Mesenchymal stem cell (in vitro differentiated cells and primary cell): ENCODE measurements around the gene BPHL.

ENCODE experiments used
- DNase-seq: peaks from one replicate; pipeline ENCODE4 v3.0.0-alpha.2; 2013
- H2AFZ ChIP-seq: one replicate; pipeline ENCODE4 v1.6.1; 2013; ENCODE audit warnings: low read depth, mild to moderate bottlenecking, control low read depth, inconsistent platforms, low read length, moderate library complexity
- H2AK5ac ChIP-seq: 2 replicates; pipeline ENCODE4 v1.6.1; 2013; ENCODE audit warnings: low read length, moderate library complexity, mild to moderate bottlenecking, inconsistent platforms; ENCODE audit not compliant: severe bottlenecking
- H2BK120ac ChIP-seq: one replicate; pipeline ENCODE4 v1.6.1; 2013; ENCODE audit warnings: low read depth, mild to moderate bottlenecking, inconsistent platforms, low read length, moderate library complexity
- H2BK12ac ChIP-seq, 2 experiments: one replicate each; pipeline ENCODE4 v1.6.1; 2013; ENCODE audit warnings: inconsistent platforms in 2 of 2, low read length in 2 of 2, mild to moderate bottlenecking in 2 of 2, moderate library complexity in 2 of 2, control low read depth in 1 of 2
- H2BK15ac ChIP-seq: one replicate; pipeline ENCODE4 v1.6.1; 2013; ENCODE audit warnings: mild to moderate bottlenecking, low read depth, inconsistent platforms; ENCODE audit not compliant: poor library complexity, severe bottlenecking
- H2BK5ac ChIP-seq: 2 replicates; pipeline ENCODE4 v1.6.1; 2013; ENCODE audit warnings: low read depth, mild to moderate bottlenecking, low read length, control low read depth, inconsistent platforms; ENCODE audit not compliant: poor library complexity, severe bottlenecking
- H3K14ac ChIP-seq, 2 experiments: one replicate each; pipeline ENCODE4 v1.6.1; 2013; ENCODE audit warnings: inconsistent platforms in 2 of 2, low read length in 2 of 2, control low read depth in 1 of 2, mild to moderate bottlenecking in 1 of 2, moderate library complexity in 1 of 2
- H3K18ac ChIP-seq, 2 experiments: one replicate each; pipeline ENCODE4 v1.6.1; 2013; ENCODE audit warnings: inconsistent platforms in 2 of 2, low read length in 2 of 2, control low read depth in 1 of 2, low read depth in 1 of 2, mild to moderate bottlenecking in 1 of 2
- H3K23ac ChIP-seq, 2 experiments: one replicate each; pipeline ENCODE4 v1.6.1; 2013; ENCODE audit warnings: inconsistent platforms in 2 of 2, low read length in 2 of 2, mild to moderate bottlenecking in 2 of 2, moderate library complexity in 2 of 2, control low read depth in 1 of 2
- H3K27ac ChIP-seq: 2 replicates; pipeline ENCODE4 v1.5.1; 2013; ENCODE audit warnings: mild to moderate bottlenecking, moderate library complexity, low read length, control low read depth, inconsistent platforms; ENCODE audit not compliant: poor library complexity, severe bottlenecking
- H3K27me3 ChIP-seq, 2 experiments: 2 replicates each; pipeline versions ENCODE4 v1.6.1 to v1.7.0; 2013; ENCODE audit warnings: low read length in 2 of 2, mild to moderate bottlenecking in 2 of 2, moderate library complexity in 2 of 2, control low read depth in 1 of 2, inconsistent platforms in 1 of 2; ENCODE audit not compliant: control insufficient read depth in 1 of 2, insufficient read depth in 1 of 2
- H3K36me3 ChIP-seq, 2 experiments: 2 replicates each; pipeline versions ENCODE4 v1.6.1 to v1.7.0; 2013; ENCODE audit warnings: low read length in 2 of 2, control low read depth in 1 of 2, inconsistent platforms in 1 of 2, low read depth in 1 of 2, mild to moderate bottlenecking in 1 of 2; ENCODE audit not compliant: insufficient read depth in 2 of 2, control insufficient read depth in 1 of 2
- H3K4ac ChIP-seq, 2 experiments: one replicate each; pipeline ENCODE4 v1.6.1; 2013; ENCODE audit warnings: inconsistent platforms in 2 of 2, low read length in 2 of 2, mild to moderate bottlenecking in 2 of 2, moderate library complexity in 2 of 2, control low read depth in 1 of 2, low read depth in 1 of 2
- H3K4me1 ChIP-seq: 2 replicates; pipeline ENCODE4 v1.6.1; 2013; ENCODE audit warnings: low read depth, low read length, control low read depth; ENCODE audit not compliant: control insufficient read depth, insufficient read depth
- H3K4me2 ChIP-seq: 2 replicates; pipeline ENCODE4 v1.6.1; 2013; ENCODE audit warnings: low read length, mild to moderate bottlenecking, inconsistent platforms; ENCODE audit not compliant: poor library complexity, severe bottlenecking
- H3K4me3 ChIP-seq, 2 experiments: 2 replicates each; pipeline versions ENCODE4 v1.5.1 to v1.7.0; 2013; ENCODE audit warnings: low read length in 2 of 2, mild to moderate bottlenecking in 2 of 2, control low read depth in 1 of 2, low read depth in 1 of 2; ENCODE audit not compliant: insufficient read depth in 1 of 2
- H3K79me1 ChIP-seq: replicated peaks from 2 replicates; pipeline ENCODE4 v1.6.1; 2013; ENCODE audit warnings: mild to moderate bottlenecking, control low read depth, low read length, inconsistent platforms; ENCODE audit not compliant: poor library complexity, severe bottlenecking
- H3K9ac ChIP-seq: 2 replicates; pipeline ENCODE4 v1.7.0; 2013; ENCODE audit warnings: mild to moderate bottlenecking, low read length, moderate library complexity
- H3K9me3 ChIP-seq: 2 replicates; pipeline ENCODE4 v1.7.0; 2013; ENCODE audit warnings: mild to moderate bottlenecking, low read length; ENCODE audit not compliant: control insufficient read depth
- H4K8ac ChIP-seq: one replicate; pipeline ENCODE4 v1.6.1; 2013; ENCODE audit warnings: inconsistent platforms, mild to moderate bottlenecking, low read length, moderate library complexity
- H4K91ac ChIP-seq: one replicate; pipeline ENCODE4 v1.6.1; 2013; ENCODE audit warnings: mild to moderate bottlenecking, low read length, inconsistent platforms
- WGBS: methylation state at CpG from one replicate; pipeline ENCODE4 v1.1.7; 2013; ENCODE audit warnings: mixed read lengths; 5-methylcytosine and 5-hydroxymethylcytosine counted together

The BPHL gene

DNA sequence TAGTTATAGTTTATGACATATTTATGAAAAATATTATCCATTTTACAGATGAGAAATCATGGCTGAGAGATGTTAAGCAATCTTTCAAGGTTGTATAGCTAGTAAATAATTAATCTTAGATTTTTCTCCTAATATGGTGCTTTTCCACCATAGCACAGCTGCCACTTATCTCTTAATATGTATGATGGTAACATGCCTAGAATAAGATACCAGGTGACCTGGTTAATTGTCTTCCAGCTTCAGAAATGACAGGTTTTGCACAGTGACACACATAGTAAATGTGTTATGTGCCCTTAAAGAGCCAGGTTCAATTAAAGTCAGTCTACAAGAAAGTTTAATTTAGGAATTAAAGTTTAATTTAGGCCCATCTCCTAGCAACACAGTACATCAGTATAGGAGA, 24.0 kb downstream of the BPHL start:
- Histone ChIP-seq H3K9me3 (peaks cover 1% of the 10 kb centered on the region), H3K27ac (no peak overlapping the region), H2AFZ (no peak overlapping the region), H3K4me1 (peaks cover 14% of the 10 kb centered on the region), H3K79me1 (peaks cover 5% of the 10 kb centered on the region), H3K14ac (no peak overlapping the region), H3K18ac (no peak overlapping the region), H3K23ac (no peak overlapping the region), H2BK5ac (no peak overlapping the region), H3K4ac (no peak overlapping the region), H4K8ac (no peak overlapping the region), H2BK12ac (no peak overlapping the region), H3K36me3 (peaks cover 27 to 60% of the 10 kb centered on the region in 2 experiments), H2BK15ac (no peak overlapping the region), H3K4me3 (no peak overlapping the region), H4K91ac (no peak overlapping the region), H3K9ac (no peak overlapping the region), H3K27me3 (no peaks in the 10 kb centered on the region), H3K4me2 (no peak overlapping the region), H2BK120ac (no peak overlapping the region), H2AK5ac (no peak overlapping the region)
- no peak for DNase-seq

DNA sequence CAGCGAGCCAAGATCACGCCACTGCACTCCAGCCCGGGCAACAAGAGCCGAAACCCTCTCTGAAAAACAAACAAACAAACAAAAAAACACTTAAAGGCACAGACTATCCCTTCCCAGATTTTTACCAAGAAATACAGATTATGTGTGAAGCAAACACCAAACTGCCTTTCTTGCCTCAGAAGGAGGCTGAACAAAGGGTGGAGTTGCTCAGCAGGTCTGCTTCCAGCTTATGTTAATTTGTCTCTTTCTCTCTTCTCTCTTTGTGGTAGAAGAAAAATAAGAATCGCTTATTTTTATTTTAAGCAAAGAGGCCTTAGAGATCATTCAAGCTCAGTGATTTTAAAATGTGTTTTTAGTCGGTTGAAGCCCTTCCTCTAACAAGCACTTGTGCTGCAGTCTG, 24.6 kb downstream of the BPHL start:
- no peak overlapping the region for H2BK15ac ChIP-seq
- no peak overlapping the region for H3K23ac ChIP-seq
- H4K91ac ChIP-seq: no peak overlapping the region
- H3K4me1 ChIP-seq: peaks cover 13% of the 10 kb centered on the region
- no peak overlapping the region for H3K18ac ChIP-seq
- DNase-seq: no peak
- no peak overlapping the region for H3K4me2 ChIP-seq
- no peak overlapping the region for H3K4me3 ChIP-seq
- no peak overlapping the region for H3K4ac ChIP-seq
- H4K8ac ChIP-seq: no peak overlapping the region
- H2BK120ac ChIP-seq: no peak overlapping the region
- WGBS: 93% methylated on average over 6 of the region's 6 CpGs
- no peak overlapping the region for H3K14ac ChIP-seq
- H2BK12ac ChIP-seq: no peak overlapping the region
- no peak overlapping the region for H3K27ac ChIP-seq
- H2AFZ ChIP-seq: no peak overlapping the region
- peaks cover 30 to 60% of the 10 kb centered on the region in 2 experiments for H3K36me3 ChIP-seq
- H3K79me1 ChIP-seq: peaks cover 6% of the 10 kb centered on the region
- H3K9me3 ChIP-seq: peaks cover 7% of the 10 kb centered on the region
- no peak overlapping the region for H2AK5ac ChIP-seq
- H3K27me3 ChIP-seq: no peaks in the 10 kb centered on the region
- H3K9ac ChIP-seq: no peak overlapping the region
- H2BK5ac ChIP-seq: no peak overlapping the region

DNA sequence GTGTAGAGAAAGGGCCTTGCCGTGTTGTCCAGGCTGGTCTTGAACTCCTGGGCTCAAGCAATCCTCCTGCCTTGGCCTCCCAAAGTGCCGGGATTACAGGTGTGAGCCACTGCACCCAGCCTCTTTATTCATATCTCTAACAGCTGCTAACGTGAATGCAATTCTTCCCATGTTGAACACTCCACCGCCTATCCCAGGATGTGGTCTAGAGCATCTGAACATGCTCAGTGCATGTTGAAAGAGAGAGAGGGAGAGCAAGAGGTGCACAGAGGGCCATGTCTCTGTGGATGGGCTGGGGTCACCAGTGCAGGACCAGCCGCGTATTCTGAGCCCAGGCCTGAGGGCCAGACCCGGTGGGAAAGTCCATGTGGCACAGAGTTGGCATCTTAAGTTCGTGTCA, 26.1 kb downstream of the BPHL start:
- no peak overlapping the region for H4K91ac ChIP-seq
- peaks cover 35 to 58% of the 10 kb centered on the region in 2 experiments for H3K36me3 ChIP-seq

DNA sequence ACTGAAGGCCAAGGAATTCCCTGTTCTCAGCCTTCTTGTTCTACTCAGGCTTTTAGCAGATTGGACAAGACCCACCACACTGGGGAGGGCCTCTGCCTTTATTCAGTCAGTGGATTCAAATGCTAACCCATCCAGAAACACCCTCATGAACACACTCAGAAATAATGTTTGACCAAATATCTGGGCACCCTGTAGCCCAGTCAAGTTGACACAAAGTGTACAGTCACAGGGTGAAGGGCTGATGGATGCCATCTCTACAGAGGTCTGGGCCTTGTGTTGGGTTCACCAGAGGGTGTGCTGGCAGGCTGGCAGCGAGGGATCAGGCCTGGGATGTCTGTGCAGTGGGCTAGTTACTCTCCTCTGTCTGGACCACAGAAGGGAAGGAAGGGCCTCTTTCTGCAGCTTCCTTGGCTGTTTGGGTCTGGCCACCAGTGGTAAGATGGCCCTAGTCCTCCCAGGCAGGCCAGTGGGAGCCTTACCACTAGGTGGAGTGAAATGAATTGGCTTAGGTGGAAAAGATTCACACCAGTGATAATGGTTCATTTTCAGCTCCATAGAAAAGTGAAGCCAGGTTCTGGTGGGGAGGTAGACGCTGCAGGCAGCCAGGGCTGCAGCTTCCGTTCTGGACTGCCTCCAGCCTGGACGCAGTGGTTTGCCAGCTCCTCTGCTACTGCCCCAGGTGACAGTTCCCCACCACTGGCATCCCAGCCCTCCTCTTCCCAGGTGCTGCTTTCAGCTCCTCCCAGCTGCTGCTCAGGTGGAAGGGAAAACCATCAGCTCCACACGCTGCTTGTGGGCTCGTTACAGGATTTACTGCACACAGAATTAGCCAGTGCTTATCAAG, 29.6 kb downstream of the BPHL start:
- no peak overlapping the region for H4K8ac ChIP-seq
- H3K18ac ChIP-seq: no peak overlapping the region
- H3K9me3 ChIP-seq: peaks cover 7% of the 10 kb centered on the region
- no peaks in the 10 kb centered on the region for H3K27me3 ChIP-seq
- WGBS: 94% methylated on average over 4 of the region's 6 CpGs
- no peak overlapping the region for H3K4me2 ChIP-seq
- H3K14ac ChIP-seq: no peak overlapping the region
- no peaks in the 10 kb centered on the region for H3K4me1 ChIP-seq
- no peak overlapping the region for H3K9ac ChIP-seq
- H2BK5ac ChIP-seq: no peak overlapping the region
- H2BK15ac ChIP-seq: no peak overlapping the region
- no peak overlapping the region for H3K4ac ChIP-seq
- no peak overlapping the region for H3K4me3 ChIP-seq
- H2AFZ ChIP-seq: no peak overlapping the region
- H2BK12ac ChIP-seq: no peak overlapping the region
- H2BK120ac ChIP-seq: no peak overlapping the region
- H3K23ac ChIP-seq: no peak overlapping the region
- DNase-seq: no peak
- peaks cover 31 to 49% of the 10 kb centered on the region in 2 experiments for H3K36me3 ChIP-seq
- H2AK5ac ChIP-seq: no peak overlapping the region
- H3K79me1 ChIP-seq: peaks cover 9% of the 10 kb centered on the region
- no peak overlapping the region for H3K27ac ChIP-seq
- H4K91ac ChIP-seq: no peak overlapping the region

More for the DNA sequence above, 26.1 kb downstream of the BPHL start:
- Histone ChIP-seq H2AK5ac (no peak overlapping the region), H3K4me3 (no peak overlapping the region), H3K4me2 (no peak overlapping the region), H3K9me3 (peaks cover 7% of the 10 kb centered on the region), H2BK5ac (no peak overlapping the region), H3K4me1 (peaks cover 7% of the 10 kb centered on the region), H3K18ac (no peak overlapping the region), H3K9ac (no peak overlapping the region), H3K4ac (no peak overlapping the region), H4K8ac (no peak overlapping the region), H3K27me3 (no peaks in the 10 kb centered on the region), H3K23ac (no peak overlapping the region), H2BK15ac (no peak overlapping the region), H2BK12ac (no peak overlapping the region), H2BK120ac (no peak overlapping the region), H3K27ac (no peak overlapping the region), H2AFZ (no peak overlapping the region), H3K14ac (no peak overlapping the region), H3K79me1 (peaks cover 7% of the 10 kb centered on the region)
- WGBS: 82% methylated on average over 8 of the region's 8 CpGs
- no peak for DNase-seq
